ENCODE data around the gene TRMT1L.

The TRMT1L gene

DNA sequence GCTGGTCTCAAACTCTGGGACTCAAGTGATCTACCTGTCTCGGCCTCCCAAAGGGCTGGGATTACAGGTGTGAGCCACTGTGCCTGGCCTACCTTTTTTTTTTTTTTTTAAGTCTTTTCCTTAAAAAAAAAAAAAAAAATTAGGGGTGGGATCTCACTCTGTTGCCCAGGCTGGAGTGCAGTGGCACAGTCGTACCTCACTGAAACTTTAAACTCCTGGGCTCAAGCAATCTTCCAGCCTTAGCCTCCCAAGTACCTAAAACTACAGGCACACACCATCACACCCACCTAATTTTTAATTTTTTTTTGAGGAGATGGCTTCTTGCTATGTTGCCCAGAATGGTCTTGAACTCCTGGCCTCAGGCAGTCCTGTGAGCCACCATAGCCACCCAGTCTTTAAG, 72.9 kb downstream of the TRMT1L start:
- Histone ChIP-seq H2AFZ (ENCODE audit: low read depth, low read length) (no peak overlapping the region), H2BK12ac (ENCODE audit: low read length in 2 of 2) (no peak overlapping the region), H3K4me2 (ENCODE audit: low read length, poor library complexity, severe bottlenecking) (no peak overlapping the region), H3K27ac (ENCODE audit: low read length, poor library complexity, severe bottlenecking) (no peak overlapping the region), H3K4ac (ENCODE audit: low read depth in 1 of 2, low read length in 2 of 2) (no peak overlapping the region), H2BK120ac (ENCODE audit: low read depth, low read length) (no peak overlapping the region), H3K23ac (ENCODE audit: low read length in 2 of 2) (no peak overlapping the region), H3K79me1 (replicated peaks; ENCODE audit: low read length, poor library complexity, severe bottlenecking) (peaks cover 36% of the 10 kb centered on the region), H2AK5ac (ENCODE audit: low read length, severe bottlenecking) (no peak overlapping the region), H3K27me3 (ENCODE audit: control insufficient read depth in 1 of 2, insufficient read depth in 1 of 2, low read length in 2 of 2) (no peaks in the 10 kb centered on the region), H3K14ac (ENCODE audit: low read length in 2 of 2) (no peak overlapping the region), H2BK5ac (ENCODE audit: low read depth, low read length, poor library complexity, severe bottlenecking) (no peak overlapping the region), H3K4me3 (ENCODE audit: insufficient read depth in 1 of 2, low read depth in 1 of 2, low read length in 2 of 2) (no peak overlapping the region), H3K4me1 (ENCODE audit: control insufficient read depth, insufficient read depth, low read depth, low read length) (no peaks in the 10 kb centered on the region), H4K8ac (ENCODE audit: low read length) (no peak overlapping the region), H3K18ac (ENCODE audit: low read depth in 1 of 2, low read length in 2 of 2) (no peak overlapping the region), H3K9me3 (ENCODE audit: control insufficient read depth, low read length) (no peaks in the 10 kb centered on the region), H4K91ac (ENCODE audit: low read length) (no peak overlapping the region), H3K9ac (ENCODE audit: low read length) (no peak overlapping the region), H2BK15ac (ENCODE audit: low read depth, poor library complexity, severe bottlenecking) (no peak overlapping the region), H3K36me3 (ENCODE audit: control insufficient read depth in 1 of 2, insufficient read depth in 2 of 2, low read depth in 1 of 2, low read length in 2 of 2) (peaks cover 0 to 14% of the 10 kb centered on the region in 2 experiments)
- WGBS: 100% methylated on average over 1 of the region's 2 CpGs
- DNase-seq: no peak

GRCh38 chr1:185080422-185080821, 76.3 kb downstream of the TRMT1L start:
- Histone ChIP-seq H2AFZ (ENCODE audit: low read depth, low read length) (no peak overlapping the region), H3K18ac (ENCODE audit: low read depth in 1 of 2, low read length in 2 of 2) (no peak overlapping the region), H3K4me3 (ENCODE audit: insufficient read depth in 1 of 2, low read depth in 1 of 2, low read length in 2 of 2) (no peak overlapping the region), H3K9me3 (ENCODE audit: control insufficient read depth, low read length) (no peaks in the 10 kb centered on the region), H3K9ac (ENCODE audit: low read length) (no peak overlapping the region), H3K27ac (ENCODE audit: low read length, poor library complexity, severe bottlenecking) (no peak overlapping the region), H2BK12ac (ENCODE audit: low read length in 2 of 2) (no peak overlapping the region), H3K23ac (ENCODE audit: low read length in 2 of 2) (no peak overlapping the region), H3K4ac (ENCODE audit: low read depth in 1 of 2, low read length in 2 of 2) (no peak overlapping the region), H3K27me3 (ENCODE audit: control insufficient read depth in 1 of 2, insufficient read depth in 1 of 2, low read length in 2 of 2) (no peaks in the 10 kb centered on the region), H4K8ac (ENCODE audit: low read length) (no peak overlapping the region), H3K36me3 (ENCODE audit: control insufficient read depth in 1 of 2, insufficient read depth in 2 of 2, low read depth in 1 of 2, low read length in 2 of 2) (no peaks in the 10 kb centered on the region), H2BK5ac (ENCODE audit: low read depth, low read length, poor library complexity, severe bottlenecking) (no peak overlapping the region), H3K4me2 (ENCODE audit: low read length, poor library complexity, severe bottlenecking) (no peak overlapping the region), H3K14ac (ENCODE audit: low read length in 2 of 2) (no peak overlapping the region), H2BK15ac (ENCODE audit: low read depth, poor library complexity, severe bottlenecking) (no peak overlapping the region), H3K79me1 (replicated peaks; ENCODE audit: low read length, poor library complexity, severe bottlenecking) (peaks cover 30% of the 10 kb centered on the region), H2BK120ac (ENCODE audit: low read depth, low read length) (no peak overlapping the region), H3K4me1 (ENCODE audit: control insufficient read depth, insufficient read depth, low read depth, low read length) (peaks cover under 1% of the 10 kb centered on the region), H2AK5ac (ENCODE audit: low read length, severe bottlenecking) (no peak overlapping the region), H4K91ac (ENCODE audit: low read length) (no peak overlapping the region)
- no peak for DNase-seq

- no peak overlapping the region for H3K4me2 ChIP-seq (ENCODE audit: low read length, poor library complexity, severe bottlenecking)
- H4K91ac ChIP-seq (ENCODE audit: low read length): no peak overlapping the region
- no peak for DNase-seq
- no peak overlapping the region for H4K8ac ChIP-seq (ENCODE audit: low read length)
- no peak overlapping the region for H2AK5ac ChIP-seq (ENCODE audit: low read length, severe bottlenecking)
- no peak overlapping the region for H2BK15ac ChIP-seq (ENCODE audit: low read depth, poor library complexity, severe bottlenecking)
- no CpG with 5 or more reads among the region's 4 CpGs for WGBS
- no peak overlapping the region for H3K18ac ChIP-seq (ENCODE audit: low read depth in 1 of 2, low read length in 2 of 2)
- no peak overlapping the region for H3K23ac ChIP-seq (ENCODE audit: low read length in 2 of 2)
- H3K4me1 ChIP-seq (ENCODE audit: control insufficient read depth, insufficient read depth, low read depth, low read length): peaks cover 1% of the 10 kb centered on the region
- no peak overlapping the region for H3K14ac ChIP-seq (ENCODE audit: low read length in 2 of 2)
- H2AFZ ChIP-seq (ENCODE audit: low read depth, low read length): no peak overlapping the region
- H3K27ac ChIP-seq (ENCODE audit: low read length, poor library complexity, severe bottlenecking): no peak overlapping the region
- H3K27me3 ChIP-seq (ENCODE audit: control insufficient read depth in 1 of 2, insufficient read depth in 1 of 2, low read length in 2 of 2): no peaks in the 10 kb centered on the region
- H3K79me1 ChIP-seq (replicated peaks; ENCODE audit: low read length, poor library complexity, severe bottlenecking): peaks cover 17% of the 10 kb centered on the region
- no peaks in the 10 kb centered on the region for H3K36me3 ChIP-seq (ENCODE audit: control insufficient read depth in 1 of 2, insufficient read depth in 2 of 2, low read depth in 1 of 2, low read length in 2 of 2)
- H3K9ac ChIP-seq (ENCODE audit: low read length): no peak overlapping the region
- H2BK120ac ChIP-seq (ENCODE audit: low read depth, low read length): no peak overlapping the region
- H2BK5ac ChIP-seq (ENCODE audit: low read depth, low read length, poor library complexity, severe bottlenecking): no peak overlapping the region
- H3K9me3 ChIP-seq (ENCODE audit: control insufficient read depth, low read length): no peaks in the 10 kb centered on the region
- no peak overlapping the region for H2BK12ac ChIP-seq (ENCODE audit: low read length in 2 of 2)
- H3K4ac ChIP-seq (ENCODE audit: low read depth in 1 of 2, low read length in 2 of 2): no peak overlapping the region
- no peak overlapping the region for H3K4me3 ChIP-seq (ENCODE audit: insufficient read depth in 1 of 2, low read depth in 1 of 2, low read length in 2 of 2)
Measured at GRCh38 chr1:185077374-185077773, 79.4 kb downstream of the TRMT1L start.

GRCh38 chr1:185075476-185075875, 81.3 kb downstream of the TRMT1L start:
- no peak overlapping the region for H2BK12ac ChIP-seq (ENCODE audit: low read length in 2 of 2)
- no peak for DNase-seq
- no peak overlapping the region for H3K23ac ChIP-seq (ENCODE audit: low read length in 2 of 2)
- no peaks in the 10 kb centered on the region for H3K27me3 ChIP-seq (ENCODE audit: control insufficient read depth in 1 of 2, insufficient read depth in 1 of 2, low read length in 2 of 2)
- H2AFZ ChIP-seq (ENCODE audit: low read depth, low read length): no peak overlapping the region
- H3K9me3 ChIP-seq (ENCODE audit: control insufficient read depth, low read length): no peaks in the 10 kb centered on the region
- H3K4ac ChIP-seq (ENCODE audit: low read depth in 1 of 2, low read length in 2 of 2): no peak overlapping the region
- WGBS: 94% methylated on average over 2 of the region's 3 CpGs
- H3K36me3 ChIP-seq (ENCODE audit: control insufficient read depth in 1 of 2, insufficient read depth in 2 of 2, low read depth in 1 of 2, low read length in 2 of 2): no peaks in the 10 kb centered on the region
- no peak overlapping the region for H4K91ac ChIP-seq (ENCODE audit: low read length)
- H2BK120ac ChIP-seq (ENCODE audit: low read depth, low read length): no peak overlapping the region
- peaks cover 17% of the 10 kb centered on the region for H3K79me1 ChIP-seq (replicated peaks; ENCODE audit: low read length, poor library complexity, severe bottlenecking)
- H3K27ac ChIP-seq (ENCODE audit: low read length, poor library complexity, severe bottlenecking): no peak overlapping the region
- no peak overlapping the region for H4K8ac ChIP-seq (ENCODE audit: low read length)
- H3K18ac ChIP-seq (ENCODE audit: low read depth in 1 of 2, low read length in 2 of 2): no peak overlapping the region
- H3K4me2 ChIP-seq (ENCODE audit: low read length, poor library complexity, severe bottlenecking): no peak overlapping the region
- peaks cover 1% of the 10 kb centered on the region for H3K4me1 ChIP-seq (ENCODE audit: control insufficient read depth, insufficient read depth, low read depth, low read length)
- no peak overlapping the region for H3K9ac ChIP-seq (ENCODE audit: low read length)
- no peak overlapping the region for H2BK5ac ChIP-seq (ENCODE audit: low read depth, low read length, poor library complexity, severe bottlenecking)
- H2AK5ac ChIP-seq (ENCODE audit: low read length, severe bottlenecking): no peak overlapping the region
- H2BK15ac ChIP-seq (ENCODE audit: low read depth, poor library complexity, severe bottlenecking): no peak overlapping the region
- no peak overlapping the region for H3K14ac ChIP-seq (ENCODE audit: low read length in 2 of 2)
- no peak overlapping the region for H3K4me3 ChIP-seq (ENCODE audit: insufficient read depth in 1 of 2, low read depth in 1 of 2, low read length in 2 of 2)

Measured in mesenchymal stem cell (in vitro differentiated cells and primary cell).